Testis (tissue), 3 donors: Measurements from ENCODE around the gene PTGIS. TPM values are rescaled to one million over a fixed set of nuclear protein-coding genes. Genes with fewer than 3 reads are reported as not detected.

Source experiments
- DNase-seq: peaks from one replicate; pipeline ENCODE4 v3.0.0-alpha.2; 2019
- H3K27ac ChIP-seq, 2 donors: fragments of 200-600 bp; sonication (generic); one replicate each; pipeline ENCODE4 v1.5.1; 2019
- H3K27me3 ChIP-seq: fragments of 200-600 bp; sonication (generic); one replicate; pipeline ENCODE4 v1.5.1; 2019
- H3K36me3 ChIP-seq: fragments of 200-600 bp; sonication (generic); one replicate; pipeline ENCODE4 v1.5.1; 2017; ENCODE audit warnings: low read depth; ENCODE audit errors: missing control alignments
- H3K4me1 ChIP-seq: fragments of 200-600 bp; sonication (generic); one replicate; pipeline ENCODE4 v1.5.1; 2019
- H3K4me3 ChIP-seq, 2 donors: fragments of 200-600 bp; sonication (generic); one replicate each; pipeline ENCODE4 v1.5.1; 2017 to 2019
- H3K9me3 ChIP-seq: fragments of 200-600 bp; sonication (generic); one replicate; pipeline ENCODE4 v1.5.1; 2017
- POLR2A ChIP-seq: fragments of 450-650 bp; IDR thresholded peaks from one replicate; pipeline ENCODE4 v1.6.1; 2017; ENCODE audit warnings: antibody characterized with exemption, mild to moderate bottlenecking, moderate library complexity
- WGBS, 2 donors: methylation state at CpG; one replicate each; pipeline ENCODE4 v1.1.5; 2018; 5-methylcytosine and 5-hydroxymethylcytosine counted together
- intact Hi-C: fragments of 100-400 bp; cut with DNase I; formaldehyde crosslinking; loops from one replicate; pipeline ENCODE4 v1.15.1; 2023; ENCODE audit warnings: low total_unique reads
- polyA plus RNA-seq: library from polyadenylated mRNA; stranded (reverse); fragments of 350-450 nt; fragmentation: Illumina TruSeq; extraction: RNeasy Lipid Tissue Mini Kit (QIAGEN cat#74804); gene quantifications from one replicate; pipeline ENCODE4 v1.2.3, GENCODE V29; 2014; ENCODE audit warnings: low read depth, low replicate concordance; ENCODE audit not compliant: insufficient read depth
- total RNA-seq, 2 donors: library from RNA; depleted of rRNA; stranded (reverse); fragments of >200 nt; gene quantifications; one replicate each; pipeline ENCODE4 v1.2.3, GENCODE V29; 2016
- TF ChIP-seq, protein P1 (sequence below), 3 experiments: fragments of 450-650 bp in 2 of 3; fragments of 200-600 bp in 1 of 3; sonication (generic) in 1 of 3; IDR thresholded peaks; one replicate each; pipeline ENCODE4 v1.5.1; 2016 to 2019; ENCODE audit warnings: antibody characterized with exemption in 3 of 3, mild to moderate bottlenecking in 2 of 3, moderate library complexity in 1 of 3

Gene PTGIS
- total and polyA plus RNA-seq, 3 donors from 2014 or later = 12.2 to 30.3 (median 13.0) TPM

- intact Hi-C loops = no loop called here
- DNase-seq = no peak
- H3K27me3 ChIP-seq = no peaks in the 10 kb centered on the region
Observed at GRCh38 chr20:49571553-49571835, 3.6 kb upstream of the PTGIS start.

GRCh38 chr20:49570828-49571552 is 3.1 kb upstream of the PTGIS start:
- DNase-seq = no peak
- H3K9me3 ChIP-seq = no peaks in the 10 kb centered on the region
- 67 to 81% methylated on average over 11 of the region's 11 CpGs for WGBS, 2 donors
- no peaks in the 10 kb centered on the region for H3K27me3 ChIP-seq
- TF ChIP-seq, protein P1, sequence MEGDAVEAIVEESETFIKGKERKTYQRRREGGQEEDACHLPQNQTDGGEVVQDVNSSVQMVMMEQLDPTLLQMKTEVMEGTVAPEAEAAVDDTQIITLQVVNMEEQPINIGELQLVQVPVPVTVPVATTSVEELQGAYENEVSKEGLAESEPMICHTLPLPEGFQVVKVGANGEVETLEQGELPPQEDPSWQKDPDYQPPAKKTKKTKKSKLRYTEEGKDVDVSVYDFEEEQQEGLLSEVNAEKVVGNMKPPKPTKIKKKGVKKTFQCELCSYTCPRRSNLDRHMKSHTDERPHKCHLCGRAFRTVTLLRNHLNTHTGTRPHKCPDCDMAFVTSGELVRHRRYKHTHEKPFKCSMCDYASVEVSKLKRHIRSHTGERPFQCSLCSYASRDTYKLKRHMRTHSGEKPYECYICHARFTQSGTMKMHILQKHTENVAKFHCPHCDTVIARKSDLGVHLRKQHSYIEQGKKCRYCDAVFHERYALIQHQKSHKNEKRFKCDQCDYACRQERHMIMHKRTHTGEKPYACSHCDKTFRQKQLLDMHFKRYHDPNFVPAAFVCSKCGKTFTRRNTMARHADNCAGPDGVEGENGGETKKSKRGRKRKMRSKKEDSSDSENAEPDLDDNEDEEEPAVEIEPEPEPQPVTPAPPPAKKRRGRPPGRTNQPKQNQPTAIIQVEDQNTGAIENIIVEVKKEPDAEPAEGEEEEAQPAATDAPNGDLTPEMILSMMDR (IDR thresholded peaks at IDR 0.05) = no peak
- TF ChIP-seq POLR2A = no peak
- peaks cover 18% of the 10 kb centered on the region for H3K4me1 ChIP-seq
- peak overlapping the region in 1 of 2 donors; percentile 59 for H3K27ac ChIP-seq
- H3K36me3 ChIP-seq = no peaks in the 10 kb centered on the region
- intact Hi-C loops = no loop called here
- H3K4me3 ChIP-seq = no peak overlapping the region

More at GRCh38 chr20:49571553-49571835, 3.6 kb upstream of the PTGIS start:
- peak overlapping the region in 1 of 2 donors; percentile 59 for H3K27ac ChIP-seq
- no peaks in the 10 kb centered on the region for H3K9me3 ChIP-seq
- WGBS, 2 donors = 49 to 70% methylated on average over 2 of the region's 2 CpGs
- peaks cover 18% of the 10 kb centered on the region for H3K4me1 ChIP-seq
- no peak overlapping the region for H3K4me3 ChIP-seq
- H3K36me3 ChIP-seq = no peaks in the 10 kb centered on the region
- TF ChIP-seq, protein P1 (IDR thresholded peaks at IDR 0.05) = no peak
- no peak for TF ChIP-seq POLR2A

DNA sequence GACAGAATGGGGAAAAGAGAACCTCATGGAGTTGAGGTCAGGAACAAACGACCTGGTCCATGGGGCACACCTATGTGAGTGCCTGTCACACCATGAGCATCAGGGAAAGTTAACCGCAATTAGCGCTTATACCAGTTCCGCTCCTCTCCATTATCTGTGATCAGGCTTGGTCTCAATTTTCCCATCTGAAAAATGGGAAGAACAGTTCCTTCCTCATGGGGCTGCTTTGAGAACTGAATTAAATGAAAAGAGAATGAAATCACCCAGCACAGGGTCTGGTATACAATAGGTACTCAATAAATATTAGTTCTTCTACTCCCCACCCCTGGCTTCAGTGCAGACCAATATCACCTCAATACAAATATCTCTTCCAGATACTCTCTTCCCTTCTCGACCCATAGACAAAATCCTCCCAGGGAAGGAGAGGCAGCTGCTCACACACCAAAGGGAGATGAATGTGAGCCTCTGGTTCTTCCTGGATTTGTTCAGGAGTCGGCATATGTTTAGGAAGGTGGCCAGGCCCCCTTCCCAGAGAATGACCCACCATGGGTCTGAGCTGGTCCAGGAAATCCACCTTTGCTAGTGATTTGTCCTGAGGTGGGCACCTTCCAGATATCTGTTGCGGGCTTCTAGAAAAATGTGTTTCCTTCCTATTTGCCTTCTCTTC is 2.4 kb upstream of the PTGIS start:
- Histone ChIP-seq H3K4me1 (peaks cover 18% of the 10 kb centered on the region), H3K9me3 (no peaks in the 10 kb centered on the region), H3K36me3 (no peaks in the 10 kb centered on the region), H3K27me3 (no peaks in the 10 kb centered on the region), H3K27ac (peak overlapping the region in 1 of 2 donors; percentile 59), H3K4me3 (no peak overlapping the region)
- no peak for DNase-seq
- intact Hi-C loops = no loop called here
- WGBS, 2 donors = 72 to 79% methylated on average over 6 to 7 of the region's 7 CpGs
- TF ChIP-seq POLR2A = no peak
- TF ChIP-seq, protein P1 (IDR thresholded peaks at IDR 0.05) = no peak

DNA sequence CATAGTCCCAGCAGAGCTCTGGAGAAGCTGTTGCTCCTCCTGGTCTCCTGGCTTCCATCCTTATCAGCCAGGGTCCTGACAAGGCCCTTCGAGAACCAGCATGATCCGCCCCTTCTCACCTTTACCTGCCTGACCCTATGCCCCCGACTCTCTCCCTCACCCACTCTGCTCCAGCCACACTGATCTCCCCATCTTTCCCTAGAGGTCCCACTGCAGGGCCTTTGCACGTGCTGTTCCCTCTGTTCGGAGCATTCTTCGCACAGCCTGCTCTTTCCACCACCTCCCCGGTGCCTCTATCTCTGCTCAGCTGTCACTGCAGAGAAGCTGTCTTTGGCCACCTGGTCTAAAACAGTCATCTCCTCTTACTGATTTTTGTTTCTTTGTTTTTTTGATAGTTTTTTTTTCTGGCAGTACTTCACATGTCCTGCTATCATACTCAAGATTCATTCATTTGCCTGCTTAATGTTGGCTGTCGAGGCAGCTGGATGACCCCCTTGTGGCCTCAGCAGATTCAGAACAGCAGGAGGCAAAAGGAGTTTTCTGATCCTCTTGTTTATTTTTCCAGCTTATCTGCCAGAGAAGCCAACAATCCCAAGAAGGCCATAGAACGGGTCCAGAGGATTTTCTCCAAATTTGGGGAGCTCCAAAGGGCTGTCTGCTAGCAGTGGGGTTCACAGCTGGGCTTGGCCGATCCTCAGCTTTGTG is 1.6 kb upstream of the PTGIS start:
- no peak for DNase-seq
- WGBS, 2 donors = 58 to 60% methylated on average over 10 of the region's 10 CpGs
- H3K27ac ChIP-seq = peak overlapping the region; percentile 50 to 91

More for the DNA sequence above, 1.6 kb upstream of the PTGIS start:
- Histone ChIP-seq H3K4me3 (no peak overlapping the region), H3K36me3 (no peaks in the 10 kb centered on the region), H3K27me3 (no peaks in the 10 kb centered on the region), H3K9me3 (no peaks in the 10 kb centered on the region), H3K4me1 (peaks cover 18% of the 10 kb centered on the region)
- no peak for TF ChIP-seq POLR2A
- TF ChIP-seq, protein P1 (IDR thresholded peaks at IDR 0.05) = no peak
- intact Hi-C loops = no loop called here
